ENCODE measurements around the gene TOR2A.
"Not testable (repeated sequence)": the region's sequence is repeated elsewhere in the genome, so short reads cannot be mapped to it uniquely, and the experiment has no call there.

Gene TOR2A

DNA sequence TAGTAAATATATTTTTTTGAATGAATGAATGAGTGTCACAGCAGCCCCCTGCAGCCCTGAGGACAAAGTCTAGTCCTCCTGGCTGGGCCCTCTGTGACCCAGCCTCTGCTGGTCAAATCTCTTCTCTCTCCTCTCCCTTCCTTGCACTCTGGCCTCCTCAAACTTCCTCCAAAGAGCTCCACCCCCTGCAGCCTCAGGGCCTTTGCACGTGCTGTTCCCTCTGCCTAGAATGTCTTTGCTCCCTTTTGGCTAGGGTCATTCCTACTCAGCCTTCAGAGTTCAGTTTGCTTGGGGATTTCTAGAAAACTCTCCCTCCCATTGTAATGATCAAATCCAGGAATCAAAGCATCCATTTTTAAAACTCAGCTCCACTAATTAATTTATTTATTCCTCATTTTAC, 30.3 kb upstream of the TOR2A start:
- DNase-seq (ENCODE audit: insufficient read length) (no peak), FAIRE-seq (no peak)
- TF ChIP-seq POLR2AphosphoS5 (IDR thresholded peaks at IDR 0.05; ENCODE audit: low read depth, low read length) (no peak), TAF1 (IDR thresholded peaks at IDR 0.05; ENCODE audit: borderline replicate concordance, low read depth, low read length) (no peak), POLR2A (IDR thresholded peaks at IDR 0.05; ENCODE audit: low read depth, low read length) (no peak)

DNA sequence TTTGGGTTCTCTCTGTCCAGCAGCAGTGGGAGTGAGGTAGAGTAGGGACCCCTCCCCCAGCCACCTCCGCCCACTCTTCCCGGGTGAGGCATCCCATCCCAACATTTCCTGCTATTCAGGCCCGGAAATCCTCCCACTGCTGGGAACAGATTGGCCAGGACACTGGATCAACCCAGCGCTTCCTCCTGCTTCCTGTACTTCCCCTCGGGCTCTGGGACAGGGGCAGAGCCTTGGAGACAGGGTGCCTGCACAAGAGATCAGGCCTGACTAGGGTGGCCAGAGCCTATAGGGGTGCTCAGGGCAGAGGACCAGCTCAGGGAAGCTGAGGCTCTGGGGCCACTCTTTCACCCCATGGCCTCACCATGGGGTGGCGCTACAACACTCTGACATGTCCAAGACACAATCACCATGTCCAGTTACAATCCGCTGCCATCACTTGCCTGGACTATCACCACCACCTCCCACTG, 28.9 kb upstream of the TOR2A start:
- FAIRE-seq (no peak), DNase-seq (ENCODE audit: insufficient read length) (no peak)
- TF ChIP-seq POLR2A (IDR thresholded peaks at IDR 0.05; ENCODE audit: low read depth, low read length), result no peak
- no peak for TF ChIP-seq POLR2AphosphoS5 (IDR thresholded peaks at IDR 0.05; ENCODE audit: low read depth, low read length)
- TF ChIP-seq TAF1 (IDR thresholded peaks at IDR 0.05; ENCODE audit: borderline replicate concordance, low read depth, low read length), result no peak

DNA sequence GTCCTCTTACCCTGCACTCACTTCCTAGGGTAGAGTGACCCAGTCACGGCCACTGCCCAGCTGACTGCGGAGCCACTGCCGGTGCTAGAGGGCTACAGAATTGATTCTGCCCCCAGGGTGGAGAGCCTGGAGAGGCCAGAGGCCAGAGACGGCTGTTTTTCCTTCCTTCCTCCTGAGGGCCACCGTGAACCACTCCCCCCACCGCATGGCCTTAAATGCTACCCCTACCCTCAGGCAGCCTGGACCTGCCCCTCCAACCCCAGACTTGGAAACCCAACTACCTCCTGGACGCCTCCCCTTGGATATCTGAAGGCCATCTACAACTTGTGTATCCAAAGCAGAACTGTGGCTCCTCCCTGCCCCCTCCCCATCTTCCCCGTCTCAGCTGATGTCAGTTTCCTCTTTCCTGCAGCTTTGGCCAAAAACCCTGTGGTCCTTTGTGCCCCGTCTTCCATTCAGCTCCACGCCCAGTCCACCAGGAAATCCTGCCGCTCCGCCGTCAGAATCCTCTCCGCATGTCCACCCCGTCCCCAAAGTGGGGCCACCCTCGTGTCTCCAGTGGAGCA, 27.1 kb upstream of the TOR2A start:
- no peak for TF ChIP-seq POLR2AphosphoS5 (IDR thresholded peaks at IDR 0.05; ENCODE audit: low read depth, low read length)
- TF ChIP-seq POLR2A (IDR thresholded peaks at IDR 0.05; ENCODE audit: low read depth, low read length), result no peak
- TF ChIP-seq TAF1 (IDR thresholded peaks at IDR 0.05; ENCODE audit: borderline replicate concordance, low read depth, low read length), result no peak
- FAIRE-seq (no peak), DNase-seq (ENCODE audit: insufficient read length) (no peak)

DNA sequence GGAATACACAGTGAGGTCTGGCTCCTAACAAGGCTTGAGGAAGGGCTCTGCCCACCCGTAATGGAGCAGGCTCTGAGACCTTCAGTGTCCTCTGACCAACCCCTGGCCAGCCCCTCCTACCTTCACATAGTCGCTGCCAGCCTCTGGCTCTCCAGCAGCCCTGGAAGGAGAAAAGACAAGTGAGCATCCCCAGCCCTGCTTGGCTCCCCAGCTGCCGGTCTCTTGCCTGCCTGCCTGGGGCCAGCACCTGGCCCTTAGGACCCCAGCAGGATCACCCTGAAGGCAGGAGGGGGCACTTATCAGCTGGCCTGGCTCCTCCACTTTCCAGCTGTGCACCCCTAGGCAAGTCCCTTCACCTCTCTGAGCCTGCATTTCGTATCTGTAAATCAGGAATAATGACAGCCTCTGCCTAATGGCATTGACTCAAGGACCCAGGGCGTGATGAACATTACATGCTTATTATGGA, 26.4 kb upstream of the TOR2A start:
- no peak for DNase-seq (ENCODE audit: insufficient read length)
- TF ChIP-seq POLR2AphosphoS5 (IDR thresholded peaks at IDR 0.05; ENCODE audit: low read depth, low read length) (no peak), POLR2A (IDR thresholded peaks at IDR 0.05; ENCODE audit: low read depth, low read length) (no peak), TAF1 (IDR thresholded peaks at IDR 0.05; ENCODE audit: borderline replicate concordance, low read depth, low read length) (no peak)
- no peak for FAIRE-seq

DNA sequence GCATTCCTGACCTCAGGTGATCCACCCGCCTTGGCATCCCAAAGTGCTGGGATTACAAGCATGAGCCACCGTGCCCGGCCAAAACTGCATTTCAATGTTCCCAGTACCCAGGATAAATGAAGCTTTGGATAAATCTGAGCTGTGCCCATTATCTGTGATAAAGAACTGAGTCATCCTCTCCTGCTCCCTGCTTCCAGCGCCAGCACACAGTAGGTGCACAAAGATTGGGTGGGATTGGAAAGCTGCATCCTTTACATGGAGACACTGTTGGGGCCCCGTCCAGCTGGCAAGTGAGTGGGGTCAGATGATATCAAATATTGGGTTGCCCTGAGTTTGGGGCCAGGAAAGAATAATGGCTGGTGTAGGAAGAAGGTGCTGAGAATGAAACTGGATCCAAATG, 26.0 kb upstream of the TOR2A start:
- DNase-seq (ENCODE audit: insufficient read length), result no peak
- FAIRE-seq, result no peak

DNA sequence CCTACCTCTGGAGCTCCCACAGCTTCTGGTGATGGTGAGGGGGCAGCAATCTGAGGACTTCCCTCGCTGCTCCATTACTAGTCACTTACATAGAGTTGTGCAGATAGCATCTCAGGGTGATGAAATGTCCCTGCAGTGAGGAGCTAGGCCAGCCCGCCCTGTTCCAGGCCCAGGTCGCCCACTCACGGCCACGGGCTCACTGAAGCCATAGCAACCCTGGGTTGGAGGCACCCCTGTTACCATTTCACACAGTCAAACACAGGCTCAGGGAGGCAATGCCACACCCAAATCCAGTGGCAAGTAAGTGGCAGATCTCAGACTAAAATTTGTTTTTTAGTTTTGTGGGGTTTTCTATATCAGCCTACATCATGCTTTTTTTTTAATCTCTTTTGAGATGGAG, 23.7 kb upstream of the TOR2A start:
- FAIRE-seq, result no peak
- TF ChIP-seq POLR2AphosphoS5 (IDR thresholded peaks at IDR 0.05; ENCODE audit: low read depth, low read length) (no peak), POLR2A (IDR thresholded peaks at IDR 0.05; ENCODE audit: low read depth, low read length) (no peak), TAF1 (IDR thresholded peaks at IDR 0.05; ENCODE audit: borderline replicate concordance, low read depth, low read length) (no peak)

More for the DNA sequence above, 26.0 kb upstream of the TOR2A start:
- TF ChIP-seq POLR2A (IDR thresholded peaks at IDR 0.05; ENCODE audit: low read depth, low read length), result no peak
- TF ChIP-seq TAF1 (IDR thresholded peaks at IDR 0.05; ENCODE audit: borderline replicate concordance, low read depth, low read length), result no peak
- no peak for TF ChIP-seq POLR2AphosphoS5 (IDR thresholded peaks at IDR 0.05; ENCODE audit: low read depth, low read length)

DNA sequence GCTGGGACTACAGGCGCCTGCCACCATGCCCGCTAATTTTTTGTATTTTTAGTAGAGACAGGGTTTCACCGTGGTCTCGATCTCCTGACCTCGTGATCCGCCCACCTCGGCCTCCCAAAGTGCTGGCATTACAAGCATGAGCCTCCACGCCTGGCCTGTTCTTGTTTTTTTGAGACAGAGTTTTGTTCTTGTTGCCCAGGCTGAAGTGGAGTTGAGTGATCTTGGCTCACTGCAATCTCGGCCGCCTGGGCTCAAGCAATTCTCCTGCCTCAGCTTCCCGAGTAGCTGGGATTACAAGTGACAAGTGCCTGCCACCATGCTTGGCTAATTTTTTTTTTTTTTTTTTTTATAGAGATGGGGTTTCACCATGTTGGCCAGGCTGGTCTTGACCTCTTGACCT, 21.7 kb upstream of the TOR2A start:
- not testable (repeated sequence) for FAIRE-seq; DNase-seq (ENCODE audit: insufficient read length)

More for the DNA sequence above, 23.7 kb upstream of the TOR2A start:
- no peak for DNase-seq (ENCODE audit: insufficient read length)

DNA sequence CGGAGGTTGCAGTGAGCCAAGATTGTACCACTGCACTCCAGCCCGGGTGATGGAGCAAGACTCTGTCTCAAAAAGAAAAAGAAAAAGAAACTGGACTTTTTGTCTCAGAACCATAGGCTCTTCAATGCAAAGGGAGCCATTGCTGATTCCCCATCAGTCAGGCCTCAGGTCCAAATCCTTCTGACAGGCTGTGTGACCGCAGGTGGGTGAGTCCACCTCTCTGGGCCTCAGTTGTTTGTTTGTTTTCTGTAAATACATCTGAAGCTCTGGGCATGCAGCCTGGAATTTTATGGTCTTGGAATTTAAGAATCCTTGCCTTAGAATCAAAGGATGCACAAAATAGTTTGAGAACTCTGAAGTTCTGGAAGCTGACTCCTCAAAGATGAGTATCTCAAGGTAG, 21.1 kb upstream of the TOR2A start:
- TF ChIP-seq POLR2A (IDR thresholded peaks at IDR 0.05; ENCODE audit: low read depth, low read length) (no peak), POLR2AphosphoS5 (IDR thresholded peaks at IDR 0.05; ENCODE audit: low read depth, low read length) (no peak), TAF1 (IDR thresholded peaks at IDR 0.05; ENCODE audit: borderline replicate concordance, low read depth, low read length) (no peak)
- DNase-seq (ENCODE audit: insufficient read length), result no peak
- no peak for FAIRE-seq

DNA sequence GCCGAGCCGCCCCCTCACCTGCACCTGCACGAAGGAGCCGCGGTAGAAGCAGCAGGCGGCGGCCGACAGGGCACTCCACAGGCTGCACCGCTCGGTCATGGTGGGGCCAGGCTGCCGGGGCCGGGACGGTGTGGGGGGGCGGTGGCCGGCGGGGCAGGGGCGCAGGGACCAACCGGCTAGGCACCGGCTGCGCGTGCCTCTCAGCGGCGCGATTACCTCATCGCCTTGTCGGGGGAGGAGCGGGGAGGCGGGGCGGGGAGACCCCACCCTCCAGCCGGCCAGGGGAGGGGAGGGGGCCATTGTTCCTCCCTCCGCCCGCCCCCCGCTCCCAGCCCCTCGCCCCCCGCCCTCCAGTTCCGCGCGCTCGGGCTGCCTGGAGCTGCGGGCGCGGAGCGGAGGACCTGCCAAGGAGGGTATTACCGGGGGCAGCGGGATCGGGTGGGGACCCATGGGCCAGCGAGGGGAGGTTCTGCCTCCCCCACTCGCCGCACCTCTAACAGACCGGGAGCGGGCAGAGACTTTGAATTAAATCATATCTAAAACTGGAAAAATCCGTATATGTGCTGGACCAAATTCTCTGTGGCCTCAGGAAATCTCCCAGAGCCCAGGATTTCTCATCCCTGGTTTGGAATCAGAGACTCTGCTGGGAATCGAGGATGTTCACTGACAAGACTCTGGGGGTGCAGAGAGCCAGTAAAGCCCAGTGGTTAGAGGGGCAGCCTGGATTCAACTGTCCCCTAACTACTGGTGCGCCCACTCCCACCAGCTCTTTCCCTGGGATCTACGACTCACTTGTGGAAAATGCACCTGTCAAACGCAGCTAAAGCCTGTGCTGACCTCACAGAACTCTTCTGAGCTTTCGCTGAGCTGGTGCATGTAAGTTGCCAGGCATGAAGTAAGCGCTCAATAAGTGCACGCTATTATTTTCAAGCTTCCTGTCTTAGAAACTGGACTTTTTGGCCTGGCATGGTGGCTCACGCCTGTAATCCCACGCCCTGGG, 20.3 kb upstream of the TOR2A start:
- TF ChIP-seq TAF1 (IDR thresholded peaks at IDR 0.05; ENCODE audit: borderline replicate concordance, low read depth, low read length) (no peak), POLR2A (IDR thresholded peaks at IDR 0.05; ENCODE audit: low read depth, low read length) (no peak), POLR2AphosphoS5 (IDR thresholded peaks at IDR 0.05; ENCODE audit: low read depth, low read length) (no peak)
- DNase-seq (ENCODE audit: insufficient read length) (no peak), FAIRE-seq (no peak)

DNA sequence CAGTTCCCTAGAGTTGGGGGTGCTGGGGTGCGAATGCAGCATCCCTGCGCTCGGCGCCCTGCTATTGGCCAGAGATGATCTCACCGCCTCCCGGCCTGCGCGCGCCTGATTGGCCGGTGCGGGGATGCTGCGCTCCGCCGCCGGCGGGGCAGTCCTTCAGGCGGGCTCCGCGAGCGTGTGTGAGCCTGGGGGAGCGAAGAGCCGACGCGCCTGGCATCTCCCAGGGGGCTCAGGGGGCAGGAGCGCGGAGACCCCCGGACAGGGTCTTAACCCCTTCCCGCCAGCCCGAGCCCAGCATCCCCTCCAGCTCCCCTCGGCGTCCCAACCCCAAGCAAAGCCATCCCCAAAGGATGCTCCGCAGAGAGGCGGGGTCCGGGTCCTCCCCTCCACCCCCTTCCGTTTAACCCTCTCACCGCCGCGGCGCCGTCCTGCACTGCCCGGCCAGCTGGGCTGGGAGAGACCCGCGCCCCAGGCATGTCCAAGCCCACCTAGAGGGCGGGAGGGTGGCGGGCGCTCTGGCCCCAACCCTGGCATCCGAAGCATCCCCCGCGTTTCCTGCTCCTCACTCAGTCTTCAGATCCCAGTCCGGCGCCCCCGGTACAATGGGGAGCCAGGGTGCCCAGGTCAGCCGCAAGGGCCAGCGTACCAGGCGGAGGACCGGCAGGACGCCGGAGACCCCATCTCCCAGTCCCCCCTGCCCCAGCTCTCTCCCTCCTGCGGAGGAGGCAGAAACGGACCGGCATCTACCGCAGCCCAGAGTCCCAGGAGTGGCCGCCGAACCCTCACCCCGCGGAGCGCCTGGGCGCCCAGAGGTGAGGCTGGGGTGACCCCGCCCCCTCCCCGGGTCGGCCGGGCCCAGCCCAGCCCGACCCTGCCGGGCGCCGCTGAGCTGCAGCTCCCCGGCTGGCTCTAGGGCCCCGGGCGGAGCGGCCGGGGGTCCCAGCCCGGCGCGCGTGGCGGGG, 19.3 kb upstream of the TOR2A start:
- DNase-seq (ENCODE audit: insufficient read length), result no peak
- TF ChIP-seq POLR2A (IDR thresholded peaks at IDR 0.05; ENCODE audit: low read depth, low read length) (no peak), POLR2AphosphoS5 (IDR thresholded peaks at IDR 0.05; ENCODE audit: low read depth, low read length) (no peak), TAF1 (IDR thresholded peaks at IDR 0.05; ENCODE audit: borderline replicate concordance, low read depth, low read length) (no peak)
- no peak for FAIRE-seq

DNA sequence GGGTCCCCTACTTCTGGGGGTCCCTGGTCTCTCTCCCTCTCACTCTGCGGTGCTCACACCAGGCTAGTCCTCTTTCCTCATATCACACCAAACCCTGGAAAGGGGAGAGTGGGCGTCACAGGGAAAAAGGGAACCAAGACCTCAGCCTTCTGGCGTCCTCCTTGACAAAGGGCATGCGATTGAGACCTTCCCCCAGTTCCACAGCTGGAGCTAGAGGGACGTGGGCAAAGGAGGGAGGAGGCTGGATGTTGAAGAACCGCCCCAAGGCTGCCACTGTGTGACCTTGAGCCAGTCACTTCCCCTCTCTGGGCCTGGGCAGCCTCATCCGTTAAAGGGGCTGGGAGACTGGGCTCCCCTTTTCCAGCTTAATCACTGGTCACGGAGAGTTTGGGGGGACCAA, 18.5 kb upstream of the TOR2A start:
- no peak for TF ChIP-seq POLR2AphosphoS5 (IDR thresholded peaks at IDR 0.05; ENCODE audit: low read depth, low read length)
- TF ChIP-seq TAF1 (IDR thresholded peaks at IDR 0.05; ENCODE audit: borderline replicate concordance, low read depth, low read length), result no peak
- TF ChIP-seq POLR2A (IDR thresholded peaks at IDR 0.05; ENCODE audit: low read depth, low read length), result no peak
- no peak for DNase-seq (ENCODE audit: insufficient read length)
- FAIRE-seq, result no peak

Measured in GM12892 (cell line).